Erythroblast (primary cell): Measurements from ENCODE around the gene GSTO2.

Experiments
- DNase-seq, 2 experiments: peaks; one replicate each; lab custom pipeline; 2025; lab: John Stamatoyannopoulos, UW
- GATA1 ChIP-seq: IDR thresholded peaks from 2 replicates; pipeline ENCODE4 v1.6.1; 2011; ENCODE audit warnings: low read depth, mild to moderate bottlenecking, control low read depth, low read length, moderate library complexity
- POLR2A ChIP-seq: IDR thresholded peaks from 2 replicates; pipeline ENCODE4 v1.6.1; 2011; ENCODE audit warnings: mild to moderate bottlenecking, low read length

Gene GSTO2

GRCh38 chr10:104333728-104334373 lies 64.9 kb downstream of the GSTO2 start:
- DNase-seq, result no peak
- no peak for TF ChIP-seq GATA1
- no peak for TF ChIP-seq POLR2A

DNA sequence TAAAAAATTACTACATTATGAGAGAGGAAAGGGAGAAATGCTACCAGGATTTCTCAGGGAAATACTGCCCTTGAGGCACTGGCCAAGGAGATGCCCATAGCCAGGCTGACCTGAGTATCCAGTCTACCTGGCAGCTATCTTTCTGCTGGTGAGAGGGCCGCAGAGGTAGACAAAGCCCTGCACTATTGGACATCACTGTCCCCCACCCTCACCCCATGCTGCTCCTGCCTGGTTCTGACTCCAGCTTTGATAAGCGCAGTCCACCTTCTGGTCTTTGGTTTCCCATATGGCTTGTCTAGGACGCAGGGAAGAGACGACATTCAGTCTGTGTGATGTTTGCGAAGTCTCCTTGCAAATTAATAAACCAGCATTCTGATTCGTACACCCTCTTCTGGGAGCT lies 65.6 kb downstream of the GSTO2 start:
- TF ChIP-seq POLR2A (no peak), GATA1 (no peak)
- no peak for DNase-seq

GRCh38 chr10:104334965-104335650 lies 66.1 kb downstream of the GSTO2 start:
- no peak for DNase-seq
- TF ChIP-seq POLR2A (no peak), GATA1 (no peak)

DNA sequence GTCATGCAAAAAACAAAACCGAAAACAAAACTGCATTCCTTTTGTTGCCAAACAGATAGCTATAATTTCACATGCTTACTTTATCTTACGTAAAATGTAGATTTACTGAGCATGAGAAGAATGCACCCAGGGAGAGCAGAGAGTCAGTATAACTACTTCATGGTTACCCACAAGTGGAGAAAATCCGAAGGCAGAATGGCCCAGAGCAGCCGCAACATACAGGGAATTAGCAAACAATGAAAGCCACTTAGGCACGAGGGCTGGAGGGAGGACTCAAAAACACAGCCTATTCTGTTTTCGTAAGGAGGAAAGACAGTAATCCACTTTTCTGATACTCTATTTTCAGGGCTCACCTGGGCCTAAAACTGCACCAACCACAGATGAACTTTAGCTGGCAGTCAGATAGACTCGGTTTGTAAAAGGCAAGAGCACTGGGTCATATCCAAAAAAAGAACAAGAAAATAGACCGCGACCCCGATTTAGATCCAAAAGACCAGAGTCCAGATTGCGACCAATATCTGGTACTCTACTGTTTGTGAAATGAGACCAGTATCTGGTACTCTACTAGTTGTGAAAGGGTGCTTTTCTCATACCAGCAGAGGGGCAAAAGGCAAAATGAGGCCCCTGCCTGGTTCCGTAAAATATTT lies 68.0 kb downstream of the GSTO2 start:
- peak; percentile 38 to 65 for DNase-seq
- no peak for TF ChIP-seq GATA1
- peak; percentile 29 for TF ChIP-seq POLR2A

- peak; percentile 60 to 78 for DNase-seq
- TF ChIP-seq GATA1, result no peak
- no peak for TF ChIP-seq POLR2A
These were observed 68.6 kb downstream of the GSTO2 start for GRCh38 chr10:104337521-104337984.

- TF ChIP-seq GATA1, result no peak
- peak; percentile 81 for TF ChIP-seq POLR2A
- peak; percentile 85 to 91 for DNase-seq
These were observed 69.2 kb downstream of the GSTO2 start, which contains the start of gene ITPRIP for GRCh38 chr10:104337985-104338735. TSS of gene ITPRIP (minus strand) at chr10:104338465. CDS start at chr10:104316051, 22,414 bp downstream.

- DNase-seq, result peak; percentile 82 to 89
- TF ChIP-seq POLR2A, result no peak
- no peak for TF ChIP-seq GATA1
These were observed 70.6 kb downstream of the GSTO2 start for GRCh38 chr10:104339469-104340110.

GRCh38 chr10:104340111-104340526 lies 71.1 kb downstream of the GSTO2 start:
- DNase-seq, result peak; percentile 83 to 85
- TF ChIP-seq POLR2A (peak; percentile 67), GATA1 (no peak)

- no peak for TF ChIP-seq POLR2A
- DNase-seq, result peak; percentile 50 to 71
These were observed 71.7 kb downstream of the GSTO2 start for GRCh38 chr10:104340641-104341040.

DNA sequence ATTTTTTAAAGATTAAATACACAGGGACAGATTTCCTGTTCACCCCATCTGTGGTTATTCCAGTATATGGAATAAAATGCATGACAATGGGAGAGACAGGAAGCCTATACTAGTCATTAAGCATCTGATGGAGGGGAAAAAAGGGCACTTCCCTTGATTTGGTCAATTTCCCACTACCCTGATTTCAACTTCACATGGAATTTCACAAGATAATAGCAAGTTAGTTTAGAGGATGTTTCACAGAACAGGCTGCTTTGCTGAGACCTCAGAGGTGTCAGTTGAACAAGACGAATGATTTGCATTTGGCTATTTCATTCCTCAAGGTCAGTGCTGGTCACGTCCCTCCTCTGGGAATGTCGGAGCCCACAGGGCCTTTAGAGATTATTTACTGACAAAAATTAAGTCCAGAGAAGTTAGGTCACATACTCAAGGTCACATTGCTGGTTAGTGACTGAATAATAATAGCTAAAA lies 74.0 kb downstream of the GSTO2 start:
- TF ChIP-seq GATA1, result no peak
- no peak for TF ChIP-seq POLR2A
- no peak for DNase-seq

DNA sequence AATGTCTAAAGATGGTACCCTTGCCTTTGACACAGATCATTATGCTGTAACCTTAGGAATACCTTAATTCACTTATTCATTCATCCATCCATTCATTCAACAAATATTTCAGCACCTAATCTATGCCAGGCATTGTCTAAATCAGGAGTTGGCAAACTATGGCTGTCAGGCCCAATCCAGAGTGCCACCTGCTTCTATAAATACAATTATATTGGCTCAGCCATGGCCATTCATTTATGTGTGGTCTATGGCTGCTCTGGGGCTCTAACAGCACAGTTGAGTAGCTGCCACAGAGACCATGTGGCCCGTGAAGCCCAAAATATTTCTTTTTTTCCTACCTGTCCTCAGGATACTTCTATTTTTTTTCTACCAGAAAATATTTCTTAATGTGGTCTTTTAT lies 75.2 kb downstream of the GSTO2 start:
- DNase-seq, result no peak
- TF ChIP-seq GATA1 (no peak), POLR2A (no peak)

- peak; percentile 37 to 67 for DNase-seq
- TF ChIP-seq GATA1 (no peak), POLR2A (no peak)
These were observed 76.5 kb downstream of the GSTO2 start for GRCh38 chr10:104345515-104345914.

GRCh38 chr10:104345941-104346340 lies 77.0 kb downstream of the GSTO2 start:
- TF ChIP-seq GATA1 (no peak), POLR2A (no peak)
- peak in 1 of 2 experiments; percentile 47 for DNase-seq
